ENCODE data around the gene MUC21.

GRCh38 chr6:30939473-30939872, 44.0 kb upstream of the MUC21 start:
- TF ChIP-seq SP1 (IDR thresholded peaks at IDR 0.05; ENCODE audit: low read depth, low read length) (no peak), MAX (IDR thresholded peaks at IDR 0.05) (no peak), RAD21 (IDR thresholded peaks at IDR 0.05 in 1 of 2, conservative IDR thresholded peaks at IDR 0.05 in 1 of 2; ENCODE audit: low read depth in 2 of 2, low read length in 2 of 2) (no peak), SIRT6 (IDR thresholded peaks at IDR 0.05; ENCODE audit: low read length) (no peak), CBX5 (IDR thresholded peaks at IDR 0.05; ENCODE audit: low read depth, low read length) (no peak), RXRA (IDR thresholded peaks at IDR 0.05; ENCODE audit: insufficient read depth, low read depth, low read length) (no peak), ATF3 (IDR thresholded peaks at IDR 0.05; ENCODE audit: insufficient read depth, low read depth, low read length) (no peak), ATF2 (IDR thresholded peaks at IDR 0.05; ENCODE audit: low read length) (no peak)
